Natural killer cell (primary cell): ENCODE measurements around the gene PCGF2. TPM values are rescaled to one million over a fixed set of nuclear protein-coding genes. Genes with fewer than 3 reads are reported as not detected.

Source experiments
- ATAC-seq, 3 donors: fragments of 150-1000 bp in 2 of 3; fragments of 200-7000 bp in 1 of 3; cut with Tn5 transposase; 1 replicate in 1 of 3; 2 replicates in 2 of 3; pipeline ENCODE4 v1.10.0; 2021; ENCODE audit warnings: mild to moderate bottlenecking in 2 of 3, moderate library complexity in 2 of 3
- DNase-seq, 2 donors: peaks; one replicate each; pipeline versions ENCODE4 v3.0.0 to v3.0.0-alpha.2; 2013 to 2021; ENCODE audit warnings: mixed read lengths in 1 of 2
- H3K27ac ChIP-seq: one replicate; pipeline ENCODE4 v1.5.1; 2013; ENCODE audit warnings: mild to moderate bottlenecking, low read length
- H3K27me3 ChIP-seq: one replicate; pipeline ENCODE4 v1.6.1; 2013; ENCODE audit warnings: low read length; ENCODE audit not compliant: control insufficient read depth, insufficient read depth
- H3K36me3 ChIP-seq: one replicate; pipeline ENCODE4 v1.6.1; 2013; ENCODE audit warnings: low read length; ENCODE audit not compliant: control insufficient read depth, insufficient read depth
- H3K4me1 ChIP-seq: one replicate; pipeline ENCODE4 v1.6.1; 2013; ENCODE audit warnings: low read length; ENCODE audit not compliant: control insufficient read depth, insufficient read depth
- H3K4me3 ChIP-seq: one replicate; pipeline ENCODE4 v1.5.1; 2013; ENCODE audit warnings: low read length
- H3K9me3 ChIP-seq: one replicate; pipeline ENCODE4 v1.6.1; 2013; ENCODE audit warnings: low read length; ENCODE audit not compliant: control insufficient read depth, insufficient read depth
- H3K27ac Mint-ChIP-seq, 2 donors: one replicate each; pipeline ENCODE4 v1.8.0; 2022; ENCODE audit warnings: mild to moderate bottlenecking in 2 of 2, mixed read lengths in 2 of 2, moderate library complexity in 1 of 2
- H3K27me3 Mint-ChIP-seq, 2 donors: one replicate each; pipeline ENCODE4 v1.8.0; 2022; ENCODE audit warnings: low read depth in 2 of 2, mixed read lengths in 2 of 2
- H3K36me3 Mint-ChIP-seq: one replicate; pipeline ENCODE4 v1.8.0; 2022; ENCODE audit warnings: mixed read lengths
- H3K4me1 Mint-ChIP-seq, 2 donors: one replicate each; pipeline ENCODE4 v1.8.0; 2022; ENCODE audit warnings: mixed read lengths in 2 of 2
- H3K4me3 Mint-ChIP-seq: one replicate; pipeline ENCODE4 v1.8.0; 2022; ENCODE audit warnings: mild to moderate bottlenecking, moderate library complexity, mixed read lengths
- H3K9me3 Mint-ChIP-seq, 2 donors: one replicate each; pipeline ENCODE4 v1.8.0; 2022; ENCODE audit warnings: mixed read lengths in 2 of 2
- WGBS: methylation state at CpG from one replicate; pipeline ENCODE4 v1.1.7; 2013; ENCODE audit warnings: missing lambda C conversion rate; ENCODE audit not compliant: insufficient coverage; 5-methylcytosine and 5-hydroxymethylcytosine counted together
- intact Hi-C: fragments of 100-400 bp; cut with micrococcal nuclease; formaldehyde crosslinking; loops from one replicate; pipeline ENCODE4 v1.14.2; 2022
- total RNA-seq, 4 donors: library from RNA; stranded (reverse); fragments of 120-200 nt in 1 of 4; gene quantifications; one replicate each; pipeline versions ENCODE4 v1.2.3 to v1.2.4, GENCODE V29; 2013 to 2022
- TF ChIP-seq, protein P1 (sequence below): fragments of 200-600 bp; IDR thresholded peaks from one replicate; pipeline ENCODE4 v1.8.0; 2022; ENCODE audit warnings: antibody characterized with exemption

Gene PCGF2
- total RNA-seq, 3 donors from 2014 or later (not counting 1 experiment from before 2014, with no cell fraction given) = 0.12 TPM; not detected in 2

DNA sequence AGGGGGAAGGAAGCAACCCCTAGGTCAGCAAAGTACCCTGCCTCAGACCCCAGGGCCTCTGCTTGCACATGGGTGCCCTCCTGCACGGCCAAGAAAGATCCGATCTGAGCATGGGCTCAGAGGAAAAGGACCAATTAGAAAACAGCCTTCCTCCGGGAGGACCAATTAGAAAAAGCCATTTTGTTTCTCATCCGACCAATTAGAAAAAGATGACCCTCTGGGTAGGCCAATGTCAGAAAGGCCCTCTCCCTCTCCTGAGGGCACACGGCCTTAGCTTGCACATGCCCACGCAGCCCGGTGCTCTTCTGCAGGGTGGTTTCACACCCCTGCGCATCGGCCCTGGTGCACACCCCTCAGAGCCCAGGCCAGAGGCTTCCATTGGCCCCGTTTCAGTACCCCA lies 23.1 kb downstream of the PCGF2 start:
- ATAC-seq = peak in 2 of 3 donors; percentile 6 to 21
- H3K27me3 ChIP-seq = no peaks in the 10 kb centered on the region
- H3K4me1 ChIP-seq = peaks cover 75% of the 10 kb centered on the region
- H3K4me3 ChIP-seq = peak overlapping the region; percentile 15
- 35% methylated on average over 10 of the region's 10 CpGs for WGBS
- H3K36me3 ChIP-seq = peaks cover 32% of the 10 kb centered on the region
- H3K9me3 ChIP-seq = no peaks in the 10 kb centered on the region
- Mint-ChIP-seq H3K4me1 (peaks cover 74 to 80% of the 10 kb centered on the region in 2 donors), H3K36me3 (no peaks in the 10 kb centered on the region), H3K27me3 (no peaks in the 10 kb centered on the region), H3K9me3 (no peaks in the 10 kb centered on the region), H3K27ac (peak overlapping the region; percentile 98 to 99), H3K4me3 (peak overlapping the region; percentile 81)
- TF ChIP-seq, protein P1, sequence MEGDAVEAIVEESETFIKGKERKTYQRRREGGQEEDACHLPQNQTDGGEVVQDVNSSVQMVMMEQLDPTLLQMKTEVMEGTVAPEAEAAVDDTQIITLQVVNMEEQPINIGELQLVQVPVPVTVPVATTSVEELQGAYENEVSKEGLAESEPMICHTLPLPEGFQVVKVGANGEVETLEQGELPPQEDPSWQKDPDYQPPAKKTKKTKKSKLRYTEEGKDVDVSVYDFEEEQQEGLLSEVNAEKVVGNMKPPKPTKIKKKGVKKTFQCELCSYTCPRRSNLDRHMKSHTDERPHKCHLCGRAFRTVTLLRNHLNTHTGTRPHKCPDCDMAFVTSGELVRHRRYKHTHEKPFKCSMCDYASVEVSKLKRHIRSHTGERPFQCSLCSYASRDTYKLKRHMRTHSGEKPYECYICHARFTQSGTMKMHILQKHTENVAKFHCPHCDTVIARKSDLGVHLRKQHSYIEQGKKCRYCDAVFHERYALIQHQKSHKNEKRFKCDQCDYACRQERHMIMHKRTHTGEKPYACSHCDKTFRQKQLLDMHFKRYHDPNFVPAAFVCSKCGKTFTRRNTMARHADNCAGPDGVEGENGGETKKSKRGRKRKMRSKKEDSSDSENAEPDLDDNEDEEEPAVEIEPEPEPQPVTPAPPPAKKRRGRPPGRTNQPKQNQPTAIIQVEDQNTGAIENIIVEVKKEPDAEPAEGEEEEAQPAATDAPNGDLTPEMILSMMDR = no peak
- peak overlapping the region; percentile 82 for H3K27ac ChIP-seq
- intact Hi-C loops = loop anchor here (5.0 kb wide), 1 partner anchor 427 kb away; the partner anchor contains the start of gene PLXDC1
- no peak for DNase-seq

DNA sequence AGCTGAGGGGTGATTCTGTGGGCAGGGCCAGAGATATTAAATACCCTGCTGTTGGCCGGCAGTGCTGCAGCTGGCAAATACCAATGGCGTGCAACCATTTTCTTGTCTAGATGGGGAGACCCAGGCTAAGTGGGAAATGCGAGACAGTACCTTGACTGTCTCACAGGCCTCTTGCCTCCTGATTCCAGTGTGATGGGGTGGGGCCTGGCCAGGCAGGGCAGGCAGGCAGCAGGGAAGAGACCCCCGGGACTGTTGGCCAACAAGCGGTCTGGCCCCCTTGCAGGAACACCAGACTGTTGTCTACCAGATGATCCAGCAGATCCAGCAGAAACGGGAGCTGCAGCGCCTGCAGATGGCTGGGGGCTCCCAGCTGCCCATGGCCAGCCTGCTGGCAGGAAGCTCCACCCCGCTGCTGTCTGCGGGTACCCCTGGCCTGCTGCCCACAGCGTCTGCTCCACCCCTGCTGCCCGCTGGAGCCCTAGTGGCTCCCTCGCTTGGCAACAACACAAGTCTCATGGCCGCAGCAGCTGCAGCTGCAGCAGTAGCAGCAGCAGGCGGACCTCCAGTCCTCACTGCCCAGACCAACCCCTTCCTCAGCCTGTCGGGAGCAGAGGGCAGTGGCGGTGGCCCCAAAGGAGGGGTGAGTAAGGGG lies 23.7 kb downstream of the PCGF2 start:
- WGBS = 44% methylated on average over 13 of the region's 16 CpGs
- Histone ChIP-seq H3K27ac (peak overlapping the region; percentile 82), H3K9me3 (no peaks in the 10 kb centered on the region), H3K4me3 (peak overlapping the region; percentile 15), H3K27me3 (no peaks in the 10 kb centered on the region), H3K4me1 (peaks cover 73% of the 10 kb centered on the region), H3K36me3 (peaks cover 36% of the 10 kb centered on the region)
- Mint-ChIP-seq H3K27me3 (no peaks in the 10 kb centered on the region), H3K4me1 (peaks cover 72 to 81% of the 10 kb centered on the region in 2 donors), H3K9me3 (no peaks in the 10 kb centered on the region), H3K27ac (peak overlapping the region; percentile 98 to 99), H3K36me3 (no peaks in the 10 kb centered on the region), H3K4me3 (peak overlapping the region; percentile 81)
- TF ChIP-seq, protein P1 = no peak
- intact Hi-C loops = no loop called here
- no peak for DNase-seq
- peak in 1 of 3 donors; percentile 11 for ATAC-seq

DNA sequence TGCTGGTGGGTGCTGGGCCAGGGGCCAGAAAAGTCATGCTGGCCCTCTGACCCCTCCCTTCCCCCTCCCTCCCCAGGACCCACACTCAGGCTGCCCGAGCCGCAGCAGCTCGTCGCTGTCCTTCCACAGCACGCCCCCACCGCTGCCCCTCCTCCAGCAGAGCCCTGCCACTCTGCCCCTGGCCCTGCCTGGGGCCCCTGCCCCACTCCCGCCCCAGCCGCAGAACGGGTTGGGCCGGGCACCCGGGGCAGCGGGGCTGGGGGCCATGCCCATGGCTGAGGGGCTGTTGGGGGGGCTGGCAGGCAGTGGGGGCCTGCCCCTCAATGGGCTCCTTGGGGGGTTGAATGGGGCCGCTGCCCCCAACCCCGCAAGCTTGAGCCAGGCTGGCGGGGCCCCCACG lies 26.3 kb downstream of the PCGF2 start:
- no peak overlapping the region for H3K4me3 ChIP-seq
- WGBS = 98% methylated on average over 16 of the region's 16 CpGs

More for the DNA sequence above, 26.3 kb downstream of the PCGF2 start:
- no peaks in the 10 kb centered on the region for H3K27me3 ChIP-seq
- DNase-seq (no peak), ATAC-seq (no peak)
- no peak overlapping the region for H3K27ac Mint-ChIP-seq
- H3K9me3 Mint-ChIP-seq = no peaks in the 10 kb centered on the region
- H3K27ac ChIP-seq = no peak overlapping the region
- intact Hi-C loops = no loop called here
- H3K36me3 ChIP-seq = peaks cover 59% of the 10 kb centered on the region
- H3K4me1 Mint-ChIP-seq = peaks cover 54 to 59% of the 10 kb centered on the region in 2 donors
- H3K27me3 Mint-ChIP-seq = no peaks in the 10 kb centered on the region
- H3K4me3 Mint-ChIP-seq = no peak overlapping the region
- peaks cover 47% of the 10 kb centered on the region for H3K4me1 ChIP-seq
- H3K36me3 Mint-ChIP-seq = no peaks in the 10 kb centered on the region
- no peaks in the 10 kb centered on the region for H3K9me3 ChIP-seq
- TF ChIP-seq, protein P1 = no peak
